ENCODE measurements around the gene CD247. TPM values are rescaled to one million over a fixed set of nuclear protein-coding genes. Genes with fewer than 3 reads are reported as not detected.

The CD247 gene
- total and polyA plus RNA-seq, 9 of the 15 experiments (the other 6 are each of a cell fraction or from before 2014, with no cell fraction given) = 0.08 to 0.42 (median 0.28) TPM; not detected in 5

DNA sequence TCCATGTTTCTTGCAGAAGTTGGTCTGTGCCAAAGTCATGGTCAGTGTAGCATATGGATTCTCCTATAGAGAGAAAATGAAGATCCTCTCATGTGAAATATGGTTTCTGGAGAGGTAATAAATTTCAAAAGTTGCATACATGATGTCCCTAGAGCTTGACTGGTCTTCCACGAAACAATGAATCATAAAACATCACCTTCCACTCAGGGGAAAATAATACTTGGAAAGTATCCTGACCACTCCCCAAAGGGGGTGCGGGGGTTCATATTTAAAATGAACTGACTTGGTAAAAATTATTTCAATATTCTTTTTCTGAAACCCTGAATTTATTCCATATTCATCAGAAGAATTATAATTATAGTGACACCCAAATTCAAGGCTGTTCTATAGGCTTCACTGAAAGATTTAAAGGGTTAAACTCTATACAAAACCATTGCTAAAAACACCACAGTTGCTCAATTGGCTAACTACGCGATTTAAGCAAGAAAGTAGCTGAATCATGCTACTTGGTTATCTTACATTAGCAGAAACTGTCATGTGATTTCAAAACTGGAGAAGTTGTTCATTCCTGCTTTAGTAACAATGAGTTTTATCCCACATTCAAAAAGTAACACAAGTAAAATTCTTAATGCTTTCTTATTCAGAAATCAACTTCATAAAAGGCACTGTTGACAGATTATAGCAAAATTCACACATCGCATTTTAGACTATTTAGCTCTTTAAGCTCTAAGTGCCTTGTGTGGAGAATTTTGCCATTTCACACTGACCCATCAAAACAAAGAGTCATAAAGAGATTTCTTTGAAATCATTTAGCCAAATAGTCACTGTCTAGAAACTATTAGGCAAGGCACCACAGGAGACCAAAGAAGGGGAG is 30.0 kb upstream of the CD247 start (continued):
- TF ChIP-seq ZNF175 (CRISPR knock-in tag; IDR thresholded peaks at IDR 0.05; ENCODE audit: low read depth) (peak; percentile 89), RCOR1 (IDR thresholded peaks at IDR 0.05; ENCODE audit: borderline replicate concordance in 1 of 2, low read depth in 2 of 2, low read length in 2 of 2) (peak in 1 of 2 experiments; percentile 87; a peak in 2 of 4 replicates), KDM4B (IDR thresholded peaks at IDR 0.05; ENCODE audit: borderline replicate concordance in 2 of 2, low read depth in 1 of 2) (no peak), BCOR (IDR thresholded peaks at IDR 0.05) (0 out of 2 replicates have a peak, but pooled peaks have one; percentile 26), CBX3 (IDR thresholded peaks at IDR 0.05; ENCODE audit: borderline replicate concordance in 1 of 2, low read length in 2 of 2) (peak in 1 of 2 experiments; percentile 65; a peak in 2 of 3 replicates), ZNF184 (CRISPR knock-in tag; IDR thresholded peaks at IDR 0.05) (no peak), FOSL1 (tag; conservative IDR thresholded peaks at IDR 0.05) (peak; percentile 88), HCFC1 (IDR thresholded peaks at IDR 0.05; ENCODE audit: low read depth, low read length) (no peak)
- TF ChIP-seq, protein P1, sequence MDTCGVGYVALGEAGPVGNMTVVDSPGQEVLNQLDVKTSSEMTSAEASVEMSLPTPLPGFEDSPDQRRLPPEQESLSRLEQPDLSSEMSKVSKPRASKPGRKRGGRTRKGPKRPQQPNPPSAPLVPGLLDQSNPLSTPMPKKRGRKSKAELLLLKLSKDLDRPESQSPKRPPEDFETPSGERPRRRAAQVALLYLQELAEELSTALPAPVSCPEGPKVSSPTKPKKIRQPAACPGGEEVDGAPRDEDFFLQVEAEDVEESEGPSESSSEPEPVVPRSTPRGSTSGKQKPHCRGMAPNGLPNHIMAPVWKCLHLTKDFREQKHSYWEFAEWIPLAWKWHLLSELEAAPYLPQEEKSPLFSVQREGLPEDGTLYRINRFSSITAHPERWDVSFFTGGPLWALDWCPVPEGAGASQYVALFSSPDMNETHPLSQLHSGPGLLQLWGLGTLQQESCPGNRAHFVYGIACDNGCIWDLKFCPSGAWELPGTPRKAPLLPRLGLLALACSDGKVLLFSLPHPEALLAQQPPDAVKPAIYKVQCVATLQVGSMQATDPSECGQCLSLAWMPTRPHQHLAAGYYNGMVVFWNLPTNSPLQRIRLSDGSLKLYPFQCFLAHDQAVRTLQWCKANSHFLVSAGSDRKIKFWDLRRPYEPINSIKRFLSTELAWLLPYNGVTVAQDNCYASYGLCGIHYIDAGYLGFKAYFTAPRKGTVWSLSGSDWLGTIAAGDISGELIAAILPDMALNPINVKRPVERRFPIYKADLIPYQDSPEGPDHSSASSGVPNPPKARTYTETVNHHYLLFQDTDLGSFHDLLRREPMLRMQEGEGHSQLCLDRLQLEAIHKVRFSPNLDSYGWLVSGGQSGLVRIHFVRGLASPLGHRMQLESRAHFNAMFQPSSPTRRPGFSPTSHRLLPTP (IDR thresholded peaks at IDR 0.05; ENCODE audit: borderline replicate concordance, extremely low read depth, insufficient read length) = no peak
- TF ChIP-seq, protein P2, sequence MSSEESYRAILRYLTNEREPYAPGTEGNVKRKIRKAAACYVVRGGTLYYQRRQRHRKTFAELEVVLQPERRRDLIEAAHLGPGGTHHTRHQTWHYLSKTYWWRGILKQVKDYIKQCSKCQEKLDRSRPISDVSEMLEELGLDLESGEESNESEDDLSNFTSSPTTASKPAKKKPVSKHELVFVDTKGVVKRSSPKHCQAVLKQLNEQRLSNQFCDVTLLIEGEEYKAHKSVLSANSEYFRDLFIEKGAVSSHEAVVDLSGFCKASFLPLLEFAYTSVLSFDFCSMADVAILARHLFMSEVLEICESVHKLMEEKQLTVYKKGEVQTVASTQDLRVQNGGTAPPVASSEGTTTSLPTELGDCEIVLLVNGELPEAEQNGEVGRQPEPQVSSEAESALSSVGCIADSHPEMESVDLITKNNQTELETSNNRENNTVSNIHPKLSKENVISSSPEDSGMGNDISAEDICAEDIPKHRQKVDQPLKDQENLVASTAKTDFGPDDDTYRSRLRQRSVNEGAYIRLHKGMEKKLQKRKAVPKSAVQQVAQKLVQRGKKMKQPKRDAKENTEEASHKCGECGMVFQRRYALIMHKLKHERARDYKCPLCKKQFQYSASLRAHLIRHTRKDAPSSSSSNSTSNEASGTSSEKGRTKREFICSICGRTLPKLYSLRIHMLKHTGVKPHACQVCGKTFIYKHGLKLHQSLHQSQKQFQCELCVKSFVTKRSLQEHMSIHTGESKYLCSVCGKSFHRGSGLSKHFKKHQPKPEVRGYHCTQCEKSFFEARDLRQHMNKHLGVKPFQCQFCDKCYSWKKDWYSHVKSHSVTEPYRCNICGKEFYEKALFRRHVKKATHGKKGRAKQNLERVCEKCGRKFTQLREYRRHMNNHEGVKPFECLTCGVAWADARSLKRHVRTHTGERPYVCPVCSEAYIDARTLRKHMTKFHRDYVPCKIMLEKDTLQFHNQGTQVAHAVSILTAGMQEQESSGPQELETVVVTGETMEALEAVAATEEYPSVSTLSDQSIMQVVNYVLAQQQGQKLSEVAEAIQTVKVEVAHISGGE (CRISPR knock-in tag; IDR thresholded peaks at IDR 0.05) = peak in 1 of 3 experiments; percentile 65; a peak in 2 of 6 replicates
- TF ChIP-seq, protein P3, sequence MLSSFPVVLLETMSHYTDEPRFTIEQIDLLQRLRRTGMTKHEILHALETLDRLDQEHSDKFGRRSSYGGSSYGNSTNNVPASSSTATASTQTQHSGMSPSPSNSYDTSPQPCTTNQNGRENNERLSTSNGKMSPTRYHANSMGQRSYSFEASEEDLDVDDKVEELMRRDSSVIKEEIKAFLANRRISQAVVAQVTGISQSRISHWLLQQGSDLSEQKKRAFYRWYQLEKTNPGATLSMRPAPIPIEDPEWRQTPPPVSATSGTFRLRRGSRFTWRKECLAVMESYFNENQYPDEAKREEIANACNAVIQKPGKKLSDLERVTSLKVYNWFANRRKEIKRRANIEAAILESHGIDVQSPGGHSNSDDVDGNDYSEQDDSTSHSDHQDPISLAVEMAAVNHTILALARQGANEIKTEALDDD (IDR thresholded peaks at IDR 0.05) = peak; percentile 90
